OCI-M2 (cell line): ENCODE data around the gene TGFB1.
"Not testable (repeated sequence)": the region's sequence is repeated elsewhere in the genome, so short reads cannot be mapped to it uniquely, and the experiment has no call there.

Source experiments
- DNase-seq: peaks from one replicate; lab custom pipeline; 2025; ENCODE audit not compliant: unreplicated experiment; lab: John Stamatoyannopoulos, UW

The TGFB1 gene

DNA sequence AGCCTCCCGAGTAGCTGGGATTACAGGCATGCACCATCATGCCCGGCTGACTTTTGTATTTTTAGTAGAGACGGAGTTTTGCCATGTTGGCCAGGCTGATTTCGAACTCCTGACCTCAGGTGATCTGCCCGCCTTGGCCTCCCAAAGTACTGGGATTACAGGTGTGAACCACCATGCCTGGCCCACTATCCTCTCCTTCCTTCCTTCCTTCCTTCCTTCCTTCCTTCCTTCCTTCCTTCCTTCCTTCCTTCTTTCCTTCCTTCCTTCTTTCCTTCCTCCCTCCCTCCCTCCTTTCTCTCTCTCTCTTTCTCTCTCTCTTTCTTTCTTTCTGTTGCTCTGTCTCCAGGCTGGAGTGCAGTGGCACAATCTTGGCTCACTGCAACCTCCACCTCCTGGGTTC, 17.4 kb upstream of the TGFB1 start:
- DNase-seq: not testable (repeated sequence)

DNA sequence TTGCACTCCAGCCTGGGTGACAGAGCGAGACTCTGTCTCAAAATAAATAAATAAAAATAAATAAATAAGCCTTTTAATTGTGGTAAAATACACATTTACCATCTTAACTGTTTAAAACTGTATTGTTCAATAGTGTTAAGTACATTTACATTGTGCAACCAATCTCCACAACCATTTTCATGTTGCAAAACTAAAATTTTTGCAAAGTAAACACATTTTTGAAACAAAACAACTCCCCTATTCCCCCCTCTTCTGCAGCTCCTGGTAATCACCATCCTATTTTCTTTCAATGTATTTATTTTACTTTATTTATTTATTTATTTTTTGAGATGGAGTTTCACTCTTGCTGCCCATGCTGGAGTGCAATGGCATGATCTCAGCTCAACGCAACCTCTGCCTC, 16.0 kb upstream of the TGFB1 start:
- DNase-seq: no peak

DNA sequence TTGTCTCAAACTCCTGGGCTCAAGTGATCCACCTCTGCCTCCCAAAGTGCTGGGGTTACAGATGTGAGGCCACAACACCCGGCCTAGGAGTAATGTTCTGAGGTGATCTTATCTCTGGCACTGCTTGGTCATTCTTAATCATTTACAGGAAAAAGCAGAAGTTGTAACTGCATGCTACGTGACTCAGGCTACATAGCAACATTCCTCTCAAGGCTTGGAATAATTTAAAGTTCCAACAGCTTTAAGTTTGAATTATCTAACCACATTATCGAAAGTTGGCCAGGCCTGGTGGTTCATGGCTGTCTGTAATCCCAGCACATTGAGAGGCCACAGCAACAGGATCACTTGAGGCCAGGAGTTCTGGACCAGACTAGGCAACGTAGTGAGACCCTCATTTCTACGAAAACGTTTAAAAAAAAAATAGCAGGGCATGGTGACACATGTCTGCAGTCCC, 14.2 kb upstream of the TGFB1 start:
- DNase-seq: peak; percentile 88

DNA sequence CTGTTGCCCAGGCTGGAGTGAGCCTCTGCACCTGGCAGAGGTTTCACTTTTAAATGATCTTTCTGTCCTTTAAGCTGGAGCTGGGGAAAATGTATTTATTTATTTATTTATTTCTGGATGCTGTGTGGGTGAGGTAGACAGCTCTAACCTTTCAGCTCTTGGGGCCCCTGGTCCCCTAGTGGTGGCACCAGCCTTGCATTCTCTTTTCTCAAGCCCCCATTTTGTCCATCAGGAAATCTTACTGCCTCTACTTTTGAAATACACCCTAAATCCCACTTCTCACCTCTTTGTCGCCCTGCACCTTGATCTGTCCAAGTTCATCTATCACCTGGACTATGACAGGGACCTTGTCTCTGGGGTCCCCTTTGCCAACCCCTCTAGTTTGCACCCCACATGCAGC, 12.4 kb upstream of the TGFB1 start:
- DNase-seq: no peak

DNA sequence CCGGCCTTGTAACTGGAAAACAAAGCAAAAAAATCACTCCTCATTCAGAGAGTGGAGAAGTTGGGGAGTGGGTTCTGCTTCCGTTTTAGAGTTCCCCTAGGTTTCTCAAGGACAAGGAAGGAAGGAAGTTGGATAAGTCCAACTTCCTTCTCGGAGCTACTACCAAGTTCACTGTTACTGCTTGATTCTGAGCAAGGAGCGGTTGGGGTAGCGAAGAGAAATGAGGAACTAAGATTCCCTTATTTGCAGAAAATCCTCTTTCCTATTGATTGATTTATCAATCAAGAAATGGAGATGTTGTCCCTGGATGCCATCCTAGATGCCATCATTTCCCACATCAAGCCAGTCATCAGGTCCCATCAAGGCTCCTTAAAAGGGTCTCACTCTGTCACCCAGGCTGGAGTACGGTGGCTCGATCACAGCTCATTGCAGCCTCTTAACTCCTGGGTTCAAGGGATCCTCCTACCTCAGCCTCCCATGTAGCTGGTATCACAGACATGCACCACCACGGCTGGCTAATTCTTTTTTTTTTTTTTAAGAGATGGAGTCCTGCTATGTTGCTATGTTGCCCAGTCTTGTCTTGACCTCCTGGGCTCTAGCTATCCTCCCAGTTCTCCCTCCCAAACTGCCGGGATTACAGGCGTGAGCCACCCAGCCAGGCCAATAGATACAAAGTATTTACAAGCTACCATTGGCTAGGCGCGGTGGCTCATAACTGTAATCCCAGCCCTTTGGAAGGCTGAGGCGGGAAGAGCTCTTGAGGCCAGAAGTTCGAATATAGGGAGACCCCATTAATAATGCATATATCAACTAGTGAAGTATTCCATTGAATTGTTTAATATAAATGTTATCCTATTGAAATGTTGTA, 11.0 kb upstream of the TGFB1 start:
- DNase-seq: no peak

DNA sequence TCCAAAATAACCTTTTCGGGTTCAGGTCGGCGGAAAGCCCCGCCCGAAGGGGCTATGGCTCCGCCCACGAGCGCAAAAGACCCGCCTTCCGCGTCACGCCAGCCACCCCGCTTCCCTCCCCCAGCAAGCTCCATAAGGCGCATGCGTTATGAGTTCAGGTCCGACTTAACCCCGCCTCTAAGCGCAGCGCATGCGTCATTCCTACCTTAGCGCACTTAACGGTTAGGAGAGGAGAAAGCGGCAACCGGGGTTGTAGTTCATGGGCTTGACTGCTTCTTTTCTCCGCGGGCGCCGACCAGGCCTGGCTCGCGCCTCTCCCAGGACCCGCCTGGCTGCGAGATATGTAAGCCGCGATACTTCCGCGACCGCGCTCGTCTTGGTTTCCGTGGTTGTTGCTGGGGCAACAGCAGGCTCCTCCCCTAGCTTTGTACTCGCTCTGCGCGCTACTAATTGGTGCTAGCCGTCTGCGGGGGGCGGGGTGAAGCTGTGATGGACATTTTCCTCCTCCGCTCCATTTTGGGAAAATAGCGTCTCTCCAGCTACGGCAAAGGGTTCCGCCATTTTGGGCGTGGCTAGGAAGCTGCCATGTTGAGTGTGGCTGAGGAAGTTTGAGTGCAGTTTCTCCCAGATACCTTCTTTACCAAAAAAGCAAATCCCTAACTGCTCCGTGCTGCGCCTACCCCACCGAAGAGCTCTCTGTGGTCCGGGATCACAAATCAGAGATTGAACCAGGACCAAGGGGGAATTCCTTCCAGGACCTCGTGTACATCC, 10.2 kb upstream of the TGFB1 start, which contains the start of gene B9D2:
B9D2 (minus strand) TSS at position 397 of the 771 bp plus-strand sequence. CDS start 630 bp downstream, outside the sequence.
- peak; percentile 97 for DNase-seq

DNA sequence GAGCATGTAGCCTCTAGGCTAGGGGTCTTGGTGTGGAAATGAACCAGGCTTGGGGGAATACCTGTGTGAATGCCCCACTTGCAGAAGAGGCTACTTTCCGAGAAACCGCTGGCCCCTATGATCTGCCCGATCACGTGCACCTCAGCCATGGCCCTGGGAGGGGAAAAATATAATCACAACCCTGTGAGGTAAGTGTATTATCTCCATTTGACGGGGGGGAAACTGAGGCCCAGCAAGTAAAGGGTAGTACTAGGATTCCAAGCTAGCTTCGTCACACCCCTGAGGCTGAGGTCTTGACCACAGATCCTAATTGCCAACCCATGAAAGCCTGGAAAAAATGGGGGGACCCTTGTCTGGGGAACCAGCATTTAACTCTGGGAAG, 9.6 kb upstream of the TGFB1 start:
- DNase-seq: no peak

DNA sequence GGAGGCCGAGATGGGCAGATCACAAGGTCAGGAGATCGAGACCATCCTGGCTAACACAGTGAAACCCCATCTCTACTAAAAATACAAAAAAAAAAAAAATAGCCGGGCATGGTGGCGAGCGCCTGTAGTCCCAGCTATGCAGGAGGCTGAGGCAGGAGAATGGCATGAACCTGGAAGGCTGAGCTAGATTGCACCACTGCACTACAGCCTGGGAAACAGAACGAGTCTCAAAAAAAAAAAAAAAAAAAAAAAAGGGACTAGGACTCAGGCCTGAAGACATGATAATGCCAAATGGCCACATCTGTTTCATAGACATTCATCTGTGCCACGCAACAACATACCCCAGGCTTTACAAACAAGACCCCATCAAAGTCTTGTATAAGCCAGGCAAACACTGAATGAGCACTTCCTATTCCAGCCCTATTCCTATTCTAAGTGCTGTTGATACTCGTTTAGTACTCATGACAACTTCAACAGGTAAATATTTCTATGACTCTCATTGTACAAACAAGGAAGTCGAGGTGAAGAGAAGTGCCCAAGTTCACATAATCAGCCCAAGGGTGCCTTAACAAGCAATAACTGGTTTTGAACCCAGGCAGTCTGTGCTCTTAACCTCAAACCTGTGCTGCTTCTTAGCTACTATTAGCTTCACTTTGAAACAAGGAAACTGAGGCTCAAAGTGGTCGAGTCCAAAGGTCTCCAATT, 8.6 kb upstream of the TGFB1 start:
- DNase-seq: no peak

DNA sequence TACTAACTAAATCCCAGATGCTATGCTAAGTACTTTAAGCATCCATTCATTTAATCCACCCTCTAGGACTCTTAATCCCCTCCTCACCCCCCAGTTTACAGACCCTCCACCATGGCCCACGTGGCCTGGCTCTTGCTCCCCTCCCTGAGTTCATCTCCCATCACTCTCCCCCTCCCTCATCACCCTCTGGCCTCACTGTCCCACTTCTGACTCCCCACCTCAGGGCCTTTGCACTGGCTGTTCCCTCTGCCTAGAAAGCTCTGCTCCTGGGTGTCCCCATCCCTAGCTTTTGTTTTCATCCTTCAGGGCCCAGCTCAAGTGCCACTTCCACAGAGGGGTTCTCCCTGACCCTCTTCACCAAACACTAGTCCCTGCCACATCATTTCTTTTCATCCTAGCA, 6.0 kb upstream of the TGFB1 start:
- no peak for DNase-seq

DNA sequence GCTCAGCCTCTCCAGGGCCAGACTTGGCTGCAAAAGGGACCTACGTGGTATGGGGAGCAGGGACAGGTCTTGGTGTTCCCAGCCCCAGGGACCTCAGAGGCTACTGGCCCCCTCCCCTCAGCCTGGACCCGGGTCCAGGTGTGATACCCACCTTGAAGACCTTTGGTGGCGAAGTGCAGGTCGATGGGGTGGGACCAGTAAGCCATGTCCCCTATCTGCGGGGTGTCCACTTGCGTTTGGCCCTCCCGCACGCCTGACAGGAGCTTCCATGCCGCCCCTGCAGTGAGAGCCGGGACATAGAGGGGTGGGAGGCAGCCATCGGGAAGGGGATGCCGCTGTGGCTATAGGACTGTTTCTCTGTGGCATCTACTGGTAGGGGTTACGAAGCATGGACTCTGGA, 4.0 kb upstream of the TGFB1 start:
- DNase-seq: no peak

DNA sequence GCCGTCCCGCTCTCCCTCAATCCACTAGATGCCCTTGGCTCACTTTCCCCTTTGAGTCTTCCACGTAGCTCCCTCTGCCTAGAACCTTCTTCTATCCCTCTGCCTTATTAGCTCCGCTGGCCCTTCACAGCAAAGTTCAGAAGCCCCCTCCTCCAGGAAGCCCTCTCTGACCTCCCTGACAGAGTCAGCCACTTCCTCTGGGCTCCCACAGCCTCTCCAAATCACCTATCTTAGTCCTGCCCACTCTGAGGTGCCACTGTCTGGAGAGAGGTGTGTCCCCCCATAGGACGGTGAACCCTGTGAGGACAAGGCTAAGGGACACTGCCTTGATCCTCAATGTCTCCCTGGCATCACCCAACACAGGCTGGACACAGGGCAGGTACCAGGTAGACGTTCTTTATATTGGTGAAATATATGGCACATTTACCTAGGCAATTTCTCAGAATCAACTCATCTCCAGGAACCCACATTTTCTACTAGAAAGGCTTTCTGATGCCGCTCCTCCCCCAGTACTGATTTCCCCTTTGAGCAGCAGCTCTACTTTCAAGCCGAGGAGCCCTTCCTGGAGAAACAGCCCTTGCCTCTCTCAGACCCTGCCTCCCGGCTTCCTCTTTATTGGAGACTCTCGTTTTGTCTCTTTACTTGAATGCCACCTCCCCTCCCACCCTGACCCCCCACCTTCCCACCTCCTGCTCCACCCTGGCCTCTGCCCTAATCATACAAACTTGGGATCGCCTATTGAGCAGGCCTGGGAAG, 3.4 kb upstream of the TGFB1 start:
- DNase-seq: no peak

DNA sequence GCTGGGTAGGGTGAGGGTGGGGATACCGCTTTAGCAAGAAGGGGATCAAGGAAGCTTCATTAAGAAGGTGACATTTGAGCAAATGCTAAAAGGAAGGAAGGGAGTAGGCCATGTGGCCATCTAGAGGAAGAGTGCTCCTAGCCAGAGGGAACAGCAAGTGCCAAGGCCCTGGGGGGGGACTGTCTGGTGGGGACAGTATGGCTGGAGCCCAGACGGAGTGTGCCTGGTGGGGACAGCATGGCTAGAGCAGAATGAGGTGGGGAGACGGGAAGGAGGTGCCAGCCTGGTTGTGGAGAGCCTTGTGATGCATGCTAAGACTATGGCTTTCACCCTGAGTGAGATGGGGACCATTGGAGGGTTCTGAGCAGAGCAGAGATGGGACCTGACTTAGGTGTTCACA, 2.1 kb upstream of the TGFB1 start:
- no peak for DNase-seq

DNA sequence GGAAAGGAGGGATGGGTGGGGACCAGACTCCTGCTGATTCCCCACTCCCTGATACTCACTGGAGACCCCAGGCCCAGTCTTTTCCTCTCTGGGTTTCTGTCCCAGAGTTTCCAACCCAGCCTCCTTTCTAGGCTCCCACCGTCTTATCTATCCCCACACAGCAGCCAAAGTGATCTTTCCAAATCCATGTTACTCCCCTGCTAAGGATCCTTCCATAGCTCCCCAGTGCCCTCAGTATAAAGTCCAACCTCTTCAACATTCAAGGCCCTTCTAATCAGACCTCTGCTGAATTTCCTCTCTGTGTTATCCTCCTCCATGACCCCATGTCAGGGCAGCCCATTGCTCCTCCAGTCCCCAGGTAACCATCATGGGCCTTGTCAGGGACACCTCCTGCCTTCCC, 1.3 kb upstream of the TGFB1 start:
- no peak for DNase-seq

DNA sequence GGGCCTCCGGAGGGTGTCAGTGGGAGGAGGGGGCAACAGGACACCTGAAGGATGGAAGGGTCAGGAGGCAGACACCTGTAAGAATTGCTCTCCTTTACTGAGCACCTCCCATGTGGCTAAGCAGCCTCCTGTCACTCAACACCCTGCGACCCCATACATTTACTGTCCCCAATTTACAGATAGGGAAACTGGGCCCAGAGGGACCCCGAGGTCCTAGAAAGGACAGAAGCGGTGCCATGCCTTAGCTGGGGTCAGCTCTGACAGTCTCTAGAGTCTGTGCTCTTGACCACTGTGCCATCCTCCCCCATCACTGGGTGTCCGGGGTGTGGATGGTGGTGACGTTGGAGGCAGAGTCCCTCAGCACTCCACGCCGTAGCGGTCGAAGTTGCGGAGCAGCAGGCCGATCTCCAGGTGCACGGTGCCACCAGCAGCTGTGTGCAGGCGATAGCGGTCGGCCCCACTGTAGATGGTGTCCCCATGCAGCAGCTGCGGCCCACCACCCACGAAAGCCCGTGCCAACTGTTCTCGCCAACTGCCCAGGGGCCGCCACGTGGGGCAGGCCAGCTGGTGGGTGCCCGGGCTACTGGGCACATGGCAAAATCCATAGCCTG, 726 bp upstream of the TGFB1 start:
- DNase-seq: no peak

DNA sequence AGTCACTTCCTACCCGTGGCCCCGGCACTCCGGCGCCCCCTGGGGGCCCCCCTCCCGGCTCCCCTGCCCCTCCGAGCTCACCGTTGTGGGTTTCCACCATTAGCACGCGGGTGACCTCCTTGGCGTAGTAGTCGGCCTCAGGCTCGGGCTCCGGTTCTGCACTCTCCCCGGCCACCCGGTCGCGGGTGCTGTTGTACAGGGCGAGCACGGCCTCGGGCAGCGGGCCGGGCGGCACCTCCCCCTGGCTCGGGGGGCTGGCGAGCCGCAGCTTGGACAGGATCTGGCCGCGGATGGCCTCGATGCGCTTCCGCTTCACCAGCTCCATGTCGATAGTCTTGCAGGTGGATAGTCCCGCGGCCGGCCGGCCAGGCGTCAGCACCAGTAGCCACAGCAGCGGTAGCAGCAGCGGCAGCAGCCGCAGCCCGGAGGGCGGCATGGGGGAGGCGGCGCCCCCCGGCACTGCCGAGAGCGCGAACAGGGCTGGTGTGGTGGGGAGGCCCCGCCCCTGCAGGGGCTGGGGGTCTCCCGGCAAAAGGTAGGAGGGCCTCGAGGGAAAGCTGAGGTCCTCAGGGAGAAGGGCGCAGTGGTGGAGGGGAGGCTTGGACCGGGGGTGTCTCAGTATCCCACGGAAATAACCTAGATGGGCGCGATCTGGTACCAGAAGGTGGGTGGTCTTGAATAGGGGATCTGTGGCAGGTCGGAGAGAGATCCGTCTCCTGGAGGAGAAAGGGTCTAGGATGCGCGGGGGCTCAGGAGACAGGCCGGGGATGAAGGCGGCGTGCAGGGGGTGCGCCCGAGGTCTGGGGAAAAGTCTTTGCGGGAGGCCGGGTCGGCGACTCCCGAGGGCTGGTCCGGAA, 885 bp downstream of the TGFB1 start:
- no peak for DNase-seq

DNA sequence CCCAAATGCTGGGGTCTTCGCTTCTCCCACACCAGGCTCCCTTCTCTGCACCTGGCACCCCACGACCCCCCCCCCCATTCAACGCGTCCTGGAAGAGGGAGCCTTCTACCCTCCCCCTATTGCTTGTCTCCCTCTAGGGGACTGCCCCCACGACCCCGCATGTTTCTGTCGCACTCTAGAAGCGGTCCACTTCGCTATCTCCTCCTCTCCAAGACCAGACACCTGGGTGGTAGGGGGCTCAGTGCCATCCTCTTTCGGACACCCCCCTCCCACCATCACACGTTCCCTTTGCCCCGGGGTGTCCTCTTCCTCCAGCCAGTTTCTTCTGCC, 1.5 kb downstream of the TGFB1 start:
- DNase-seq: no peak

DNA sequence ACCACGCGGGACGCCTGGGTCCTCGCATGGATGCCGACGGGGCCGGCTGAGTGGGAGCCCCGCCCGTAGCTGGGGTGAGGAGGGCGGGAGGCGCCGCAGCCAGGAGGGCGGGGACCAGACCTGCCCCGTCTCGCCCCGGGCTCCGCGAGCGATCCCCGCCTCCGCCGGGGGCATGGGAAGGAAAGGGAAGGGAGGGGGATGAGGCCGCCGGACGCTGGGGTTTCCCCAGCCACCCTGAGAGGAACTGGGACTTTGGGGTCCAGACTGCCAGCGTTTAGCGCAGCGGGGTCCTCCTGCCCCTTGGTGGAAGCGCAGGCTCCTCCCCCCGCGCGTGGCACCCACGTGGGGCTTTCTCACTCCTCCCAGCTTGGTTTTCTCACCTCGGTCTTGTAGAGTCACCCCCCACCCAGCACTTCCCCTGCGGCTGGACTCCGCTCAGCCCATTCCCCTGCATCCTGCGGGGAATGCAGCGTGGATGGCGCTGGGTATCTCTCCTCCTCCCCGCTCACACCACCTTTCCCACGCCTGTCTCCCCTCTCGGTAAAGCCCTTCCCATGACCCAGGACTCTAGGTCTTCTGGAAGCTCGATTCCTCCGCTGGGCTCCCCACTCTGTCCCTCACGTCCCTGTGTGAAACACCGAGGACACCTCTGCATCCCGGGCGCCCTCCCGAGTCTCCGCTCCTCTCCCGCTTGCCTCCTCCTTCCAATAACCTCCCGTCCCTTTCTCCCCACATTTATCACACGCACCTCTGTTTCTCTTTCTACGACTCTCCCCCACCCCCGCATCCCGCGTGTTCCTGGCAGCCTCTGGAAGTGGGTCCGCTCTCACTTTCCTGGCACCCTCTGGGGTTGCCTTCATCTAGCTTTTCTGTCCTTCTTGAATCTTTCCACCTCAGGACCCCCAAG, 2.1 kb downstream of the TGFB1 start:
- DNase-seq: no peak

DNA sequence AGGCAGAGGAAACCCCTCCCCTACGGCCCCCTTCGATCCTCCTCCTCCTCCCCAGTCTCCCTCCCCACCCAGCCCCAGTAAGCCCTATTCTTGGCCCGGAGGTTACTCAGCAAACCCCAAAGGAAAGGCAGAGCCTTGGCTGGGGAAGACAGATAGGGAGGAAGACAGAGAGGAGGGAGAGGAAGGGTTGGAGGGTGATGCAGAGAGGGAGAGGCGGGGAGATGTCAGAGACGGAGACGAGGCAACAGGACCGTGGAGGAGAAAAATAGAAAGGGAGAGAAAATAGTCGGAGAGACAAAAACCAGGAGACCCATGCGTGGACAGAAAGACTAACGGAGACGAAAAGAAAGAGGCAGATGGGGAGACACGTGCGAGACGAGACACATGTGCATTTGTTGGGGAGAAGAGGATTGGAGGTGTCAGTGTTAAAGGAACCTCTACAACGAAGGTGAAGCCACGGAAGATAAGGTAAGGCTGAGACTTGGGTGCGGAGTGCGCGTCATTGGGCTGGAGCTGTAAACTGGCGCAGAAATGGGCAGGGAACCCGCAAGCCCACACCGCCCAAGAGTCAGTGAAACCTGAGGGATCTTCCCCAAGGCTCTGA, 2.9 kb downstream of the TGFB1 start:
- no peak for DNase-seq
